K562 (cell line): Measurements from ENCODE around the gene ATF7IP. TPM values are rescaled to one million over a fixed set of nuclear protein-coding genes. Genes with fewer than 3 reads are reported as not detected.

Experiments used
- ATAC-seq: fragments of 200-7000 bp; cut with Tn5 transposase; 3 replicates; pipeline ENCODE4 v1.9.1; 2020; ENCODE audit warnings: moderate library complexity
- BruUV-seq: library from RNA; stranded (reverse); fragments of 400-500 nt; replicated peaks from 2 replicates; lab custom pipeline; 2021; lab: Mats Ljungman, UMichigan
- CTCF ChIA-PET: fragments of 300-600 bp; formaldehyde crosslinking; extraction: SDS; loops from one replicate; lab custom pipeline; 2021; ENCODE audit warnings: low intra/inter-chr PET ratio; lab: Yijun Ruan, JAX
- POLR2A ChIA-PET: fragments of 300-600, 350-650 bp; sonication (Branson Sonifier 250); formaldehyde crosslinking; extraction: SDS; loops from one replicate; lab custom pipeline; 2021; ENCODE audit warnings: antibody characterized with exemption, inconsistent platforms; lab: Yijun Ruan, JAX
- DNase-seq, 4 experiments: peaks; one replicate each; pipeline versions ENCODE4 v3.0.0 to v3.0.0-alpha.2; 2011 to 2018; ENCODE audit warnings: low spot score in 3 of 4, mixed read lengths in 3 of 4; ENCODE audit errors: extremely low read depth in 1 of 4
- FAIRE-seq: peaks from 2 replicates; lab custom pipeline; 2011; peaks lifted over from hg19 to GRCh38; lab: Jason Lieb, UNC
- H2AFZ ChIP-seq: 2 replicates; pipeline ENCODE4 v1.6.0; 2011; ENCODE audit warnings: low read depth, low read length, control low read depth, inconsistent platforms
- H3K27ac ChIP-seq: fragments of 200-600 bp; 3 replicates; pipeline ENCODE4 v1.8.0; 2011; ENCODE audit warnings: low read depth, mild to moderate bottlenecking, control low read depth, inconsistent platforms, low read length, moderate library complexity, mixed read lengths; ENCODE audit errors: extremely low read depth
- H3K27me3 ChIP-seq, 2 experiments: fragments of 300-600 bp in 1 of 2; 2 replicates in 1 of 2; 3 replicates in 1 of 2; pipeline versions ENCODE4 v1.6.0 to v1.8.0; 2011; ENCODE audit warnings: inconsistent platforms in 2 of 2, low read length in 2 of 2, mild to moderate bottlenecking in 1 of 2, mixed read lengths in 1 of 2, moderate library complexity in 1 of 2; ENCODE audit not compliant: control insufficient read depth in 2 of 2, insufficient read depth in 2 of 2
- H3K36me3 ChIP-seq: fragments of 300-600 bp; 3 replicates; pipeline ENCODE4 v1.8.0; 2011; ENCODE audit warnings: mild to moderate bottlenecking, low read length, inconsistent platforms; ENCODE audit not compliant: control insufficient read depth, insufficient read depth
- H3K4me1 ChIP-seq, 2 experiments: fragments of 200-600 bp in 1 of 2; replicated peaks in 1 of 2; 2 replicates in 1 of 2; 3 replicates in 1 of 2; pipeline versions ENCODE4 v1.5.1 to v1.8.0; 2011; ENCODE audit warnings: inconsistent platforms in 2 of 2, low read length in 2 of 2, mild to moderate bottlenecking in 1 of 2, mixed read lengths in 1 of 2, moderate library complexity in 1 of 2; ENCODE audit not compliant: control insufficient read depth in 2 of 2, insufficient read depth in 2 of 2
- H3K4me2 ChIP-seq: 2 replicates; pipeline ENCODE4 v1.6.1; 2011; ENCODE audit warnings: low read length, control low read depth, inconsistent platforms, mixed read lengths; ENCODE audit not compliant: insufficient read depth
- H3K4me3 ChIP-seq: fragments of 200-600 bp; sonication (generic), shearing (Covaris generic); 2 replicates; pipeline ENCODE4 v1.5.1; 2016; ENCODE audit warnings: control low read depth, inconsistent platforms
- H3K79me2 ChIP-seq: fragments of 200-600 bp; 3 replicates; pipeline ENCODE4 v1.8.0; 2011; ENCODE audit warnings: low read length, inconsistent platforms; ENCODE audit not compliant: control insufficient read depth, insufficient read depth
- H3K9ac ChIP-seq, 2 experiments: 2 replicates each; pipeline versions ENCODE4 v1.6.0 to v1.6.1; 2011; ENCODE audit warnings: low read depth in 2 of 2, low read length in 2 of 2, control low read depth in 1 of 2, inconsistent platforms in 1 of 2, mild to moderate bottlenecking in 1 of 2, mixed read lengths in 1 of 2; ENCODE audit not compliant: insufficient read depth in 1 of 2
- H3K9me1 ChIP-seq: one replicate; pipeline ENCODE4 v1.6.0; 2011; ENCODE audit warnings: inconsistent platforms, mild to moderate bottlenecking, low read length, moderate library complexity; ENCODE audit not compliant: control insufficient read depth, insufficient read depth
- H3K9me3 ChIP-seq: replicated peaks from 2 replicates; pipeline ENCODE4 v1.5.1; 2011; ENCODE audit warnings: low read depth, low read length, inconsistent platforms; ENCODE audit not compliant: control insufficient read depth, insufficient read depth
- H4K20me1 ChIP-seq: replicated peaks from 2 replicates; pipeline ENCODE4 v1.6.1; 2011; ENCODE audit warnings: low read length, inconsistent platforms, mixed read lengths; ENCODE audit not compliant: control insufficient read depth, insufficient read depth
- C11orf30 ChIP-seq: fragments of 450-650 bp; IDR thresholded peaks from 2 replicates; pipeline ENCODE4 v1.6.1; 2016; ENCODE audit warnings: low read depth, mild to moderate bottlenecking
- GMEB1 ChIP-seq: fragments of 250-450 bp; sonication (Bioruptor Pico); IDR thresholded peaks from 2 replicates; pipeline ENCODE4 v1.4.0; 2020; ENCODE audit warnings: mild to moderate bottlenecking
- JUNB ChIP-seq: fragments of 450-650 bp; formaldehyde crosslinking; conservative IDR thresholded peaks from 2 replicates; pipeline ENCODE4 v1.4.0; 2020; ENCODE audit warnings: mild to moderate bottlenecking
- MAFF ChIP-seq: IDR thresholded peaks from 2 replicates; pipeline ENCODE4 v1.6.1; 2012; ENCODE audit warnings: low read length, improper control_type of control experiment
- MAFG ChIP-seq: fragments of 450-650 bp; conservative IDR thresholded peaks from 2 replicates; pipeline ENCODE4 v1.6.1; 2016; ENCODE audit warnings: missing genetic modification characterization, missing compliant biosample characterization
- RFX1 ChIP-seq: fragments of 450-650 bp; IDR thresholded peaks from 2 replicates; pipeline ENCODE4 v1.6.1; 2016; ENCODE audit warnings: mild to moderate bottlenecking, moderate library complexity
- ZNF316 ChIP-seq: fragments of 450-650 bp; IDR thresholded peaks from 2 replicates; pipeline ENCODE4 v1.6.1; 2016
- in situ Hi-C: fragments of 300-500 bp; cut with MboI; formaldehyde crosslinking; loops from 4 replicates; pipeline ENCODE4 v1.15.0; 2018; ENCODE audit warnings: inconsistent platforms, mixed read lengths
- intact Hi-C: fragments of 100-400 bp; cut with micrococcal nuclease; formaldehyde crosslinking; loops from 2 replicates; pipeline ENCODE4 v1.14.2; 2022
- polyA plus RNA-seq, 8 experiments: library from polyadenylated mRNA; depleted of rRNA in 4 of 8; stranded (reverse) in 5 of 8; unstranded in 3 of 8; fragments of >200 nt; fragmentation: Nextera tagmentation in 2 of 8; fragmentation: Illumina TruSeq in 1 of 8; extraction: Ambion mirVana in 2 of 8; extraction: Trizol in 1 of 8; gene quantifications; 2 replicates each; pipeline versions ENCODE4 v1.2.1 to v1.2.3, GENCODE V29; 2011 to 2014; ENCODE audit warnings: inconsistent platforms in 1 of 8, missing spikeins in 1 of 8
- total RNA-seq, 7 experiments: library from RNA; depleted of rRNA in 6 of 7; stranded (reverse); fragments of >200 nt in 6 of 7; fragmentation: Illumina TruSeq in 2 of 7; extraction: Trizol in 2 of 7; gene quantifications; 2 replicates each; pipeline versions ENCODE4 v1.2.1 to v1.2.3, GENCODE V29; 2011 to 2021; ENCODE audit warnings: low replicate concordance in 1 of 7

ATF7IP gene
- total and polyA plus RNA-seq, 9 of the 15 experiments (the other 6 are each of a cell fraction or from before 2014, with no cell fraction given), result 2.8 to 27.1 (median 11.0) TPM

GRCh38 chr12:14481201-14481600 is 115.7 kb downstream of the ATF7IP start:
- Histone ChIP-seq H3K4me1 (no peaks in the 10 kb centered on the region), H3K36me3 (peaks cover 45% of the 10 kb centered on the region), H3K4me3 (no peak overlapping the region), H2AFZ (no peak overlapping the region), H3K9me1 (no peaks in the 10 kb centered on the region), H3K9ac (no peak overlapping the region), H3K4me2 (no peak overlapping the region), H3K9me3 (no peaks in the 10 kb centered on the region), H3K27me3 (no peaks in the 10 kb centered on the region), H3K79me2 (no peaks in the 10 kb centered on the region), H4K20me1 (no peaks in the 10 kb centered on the region), H3K27ac (no peak overlapping the region)
- intact Hi-C loops (no loop called here), in situ Hi-C loops (no loop called here)
- ATAC-seq (no peak), FAIRE-seq (no peak), DNase-seq (no peak)
- TF ChIP-seq JUNB (CRISPR knock-in tag) (no peak), RFX1 (no peak), ZNF316 (peak; percentile 78), GMEB1 (CRISPR knock-in tag) (no peak), MAFF (peak; percentile 16; the same call in 1 of the 2 replicates), C11orf30 (peak; percentile 63), MAFG (tag) (peak; percentile 33; the same call in 1 of the 2 replicates)
- ChIA-PET POLR2A (no interaction called here), CTCF (no interaction called here)
- BruUV-seq, result no TSS peak
